NT2/D1 (cell line): ENCODE measurements around the gene ARPC1B.

ENCODE experiments used
- SUZ12 ChIP-seq: IDR thresholded peaks from 2 replicates; pipeline ENCODE4 v1.6.1; 2011; ENCODE audit not compliant: insufficient read length, insufficient read depth; ENCODE audit errors: extremely low read depth
- YY1 ChIP-seq: IDR thresholded peaks from 2 replicates; pipeline ENCODE4 v1.6.1; 2011; ENCODE audit not compliant: insufficient read length, insufficient read depth

GRCh38 chr7:99397297-99397983 lies 22.9 kb downstream of the ARPC1B start:
- TF ChIP-seq SUZ12 (no peak), YY1 (no peak)
